ENCODE data around the gene PCNX3. TPM values are rescaled to one million over a fixed set of nuclear protein-coding genes. Genes with fewer than 3 reads are reported as not detected.

Gene PCNX3
- total and polyA plus RNA-seq, 7 donors: 6.5 to 15.5 (median 9.8) TPM

DNA sequence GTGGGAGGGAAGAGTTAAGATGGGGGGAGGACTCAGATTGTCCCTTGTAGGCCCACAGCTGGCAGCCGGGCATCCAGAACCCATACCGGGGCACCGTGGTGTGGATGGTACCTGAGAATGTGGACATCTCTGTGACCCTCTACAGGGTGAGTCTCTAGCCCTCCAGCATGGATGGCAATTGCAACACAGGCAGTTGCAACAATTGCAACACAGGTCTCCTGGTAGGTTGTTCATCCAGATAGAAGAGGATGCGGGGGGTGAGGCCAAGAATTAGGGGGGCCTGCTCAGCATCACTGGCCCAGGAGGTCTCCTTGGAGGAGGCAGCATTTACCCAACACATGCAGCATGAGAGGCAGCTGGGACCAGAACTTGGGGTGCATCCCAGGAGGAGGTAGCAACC lies 36.3 kb upstream of the PCNX3 start:
- 77 to 97% (median 84%) methylated on average over 4 of the region's 4 CpGs for WGBS, 3 donors
- H3K36me3 ChIP-seq (ENCODE audit: insufficient read depth in 1 of 2, low read depth in 1 of 2): peaks cover 6 to 60% of the 10 kb centered on the region in 2 donors

DNA sequence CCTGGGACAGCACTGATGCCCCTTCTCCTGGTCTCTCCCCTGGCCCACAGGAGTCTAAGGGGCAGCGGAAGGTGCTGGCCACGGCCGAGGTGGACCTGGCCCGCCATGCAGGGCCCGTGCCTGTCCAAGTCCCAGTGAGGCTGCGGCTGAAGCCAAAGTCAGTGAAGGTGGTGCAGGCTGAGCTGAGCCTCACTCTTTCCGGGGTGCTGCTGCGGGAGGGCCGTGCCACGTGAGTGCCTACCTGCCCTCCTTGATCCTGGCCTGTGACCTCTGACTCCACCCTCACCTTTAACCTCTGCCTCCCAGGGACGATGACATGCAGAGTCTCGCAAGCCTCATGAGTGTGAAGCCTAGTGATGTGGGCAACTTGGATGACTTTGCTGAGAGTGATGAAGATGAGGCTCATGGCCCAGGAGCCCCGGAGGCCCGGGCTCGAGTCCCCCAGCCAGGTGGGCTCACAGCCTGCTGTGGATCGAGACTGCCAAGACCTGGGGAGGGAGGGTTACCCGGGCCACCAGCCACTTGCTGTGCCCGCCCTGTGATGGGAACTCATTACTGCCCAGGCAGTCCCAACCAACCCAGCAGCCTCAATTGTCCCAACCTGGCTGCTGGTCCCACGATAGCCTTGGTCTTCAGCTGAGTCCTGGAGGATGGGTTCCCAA lies 35.4 kb upstream of the PCNX3 start:
- ATAC-seq: no peak
- no peak for DNase-seq
- Histone ChIP-seq H3K27ac (peak overlapping the region; percentile 76), H3K4me1 (peaks cover 54% of the 10 kb centered on the region), H3K27me3 (ENCODE audit: insufficient read depth in 3 of 3, low read length in 2 of 3) (no peaks in the 10 kb centered on the region), H3K4me3 (no peak overlapping the region), H3K9me3 (no peaks in the 10 kb centered on the region), H3K36me3 (ENCODE audit: insufficient read depth in 1 of 2, low read depth in 1 of 2) (peaks cover 6 to 68% of the 10 kb centered on the region in 2 donors)
- TF ChIP-seq, protein P1, sequence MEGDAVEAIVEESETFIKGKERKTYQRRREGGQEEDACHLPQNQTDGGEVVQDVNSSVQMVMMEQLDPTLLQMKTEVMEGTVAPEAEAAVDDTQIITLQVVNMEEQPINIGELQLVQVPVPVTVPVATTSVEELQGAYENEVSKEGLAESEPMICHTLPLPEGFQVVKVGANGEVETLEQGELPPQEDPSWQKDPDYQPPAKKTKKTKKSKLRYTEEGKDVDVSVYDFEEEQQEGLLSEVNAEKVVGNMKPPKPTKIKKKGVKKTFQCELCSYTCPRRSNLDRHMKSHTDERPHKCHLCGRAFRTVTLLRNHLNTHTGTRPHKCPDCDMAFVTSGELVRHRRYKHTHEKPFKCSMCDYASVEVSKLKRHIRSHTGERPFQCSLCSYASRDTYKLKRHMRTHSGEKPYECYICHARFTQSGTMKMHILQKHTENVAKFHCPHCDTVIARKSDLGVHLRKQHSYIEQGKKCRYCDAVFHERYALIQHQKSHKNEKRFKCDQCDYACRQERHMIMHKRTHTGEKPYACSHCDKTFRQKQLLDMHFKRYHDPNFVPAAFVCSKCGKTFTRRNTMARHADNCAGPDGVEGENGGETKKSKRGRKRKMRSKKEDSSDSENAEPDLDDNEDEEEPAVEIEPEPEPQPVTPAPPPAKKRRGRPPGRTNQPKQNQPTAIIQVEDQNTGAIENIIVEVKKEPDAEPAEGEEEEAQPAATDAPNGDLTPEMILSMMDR (IDR thresholded peaks at IDR 0.05): no peak
- 79 to 91% (median 87%) methylated on average over 19 of the region's 19 CpGs for WGBS, 3 donors
- intact Hi-C loops (cut with DNase I): no loop called here

More for the DNA sequence above, 36.3 kb upstream of the PCNX3 start:
- Histone ChIP-seq H3K27ac (no peak overlapping the region), H3K9me3 (no peaks in the 10 kb centered on the region), H3K4me1 (peaks cover 57% of the 10 kb centered on the region), H3K4me3 (no peak overlapping the region), H3K27me3 (ENCODE audit: insufficient read depth in 3 of 3, low read length in 2 of 3) (no peaks in the 10 kb centered on the region)
- DNase-seq (no peak), ATAC-seq (no peak)
- intact Hi-C loops (cut with DNase I): no loop called here
- TF ChIP-seq, protein P1 (IDR thresholded peaks at IDR 0.05): no peak

DNA sequence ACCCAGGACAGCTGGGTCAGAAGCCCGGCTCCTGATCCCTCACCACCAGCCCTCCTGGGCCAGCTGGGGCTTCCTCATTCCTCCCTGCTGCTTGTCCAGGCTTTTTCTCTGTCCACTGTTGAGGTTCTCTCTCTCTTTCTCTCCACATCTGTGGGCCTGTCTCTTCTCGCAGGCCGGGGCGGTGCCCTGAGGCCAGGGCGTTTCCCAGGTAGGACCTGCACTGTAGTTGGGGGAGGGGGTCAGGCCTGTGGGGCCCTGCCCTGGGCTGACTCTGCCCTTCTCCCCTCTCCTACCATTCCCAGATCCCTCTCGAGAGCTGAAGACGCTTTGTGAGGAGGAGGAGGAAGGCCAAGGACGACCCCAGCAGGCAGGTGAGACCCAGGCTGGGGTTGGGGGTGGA lies 34.8 kb upstream of the PCNX3 start:
- peak overlapping the region; percentile 76 for H3K27ac ChIP-seq

DNA sequence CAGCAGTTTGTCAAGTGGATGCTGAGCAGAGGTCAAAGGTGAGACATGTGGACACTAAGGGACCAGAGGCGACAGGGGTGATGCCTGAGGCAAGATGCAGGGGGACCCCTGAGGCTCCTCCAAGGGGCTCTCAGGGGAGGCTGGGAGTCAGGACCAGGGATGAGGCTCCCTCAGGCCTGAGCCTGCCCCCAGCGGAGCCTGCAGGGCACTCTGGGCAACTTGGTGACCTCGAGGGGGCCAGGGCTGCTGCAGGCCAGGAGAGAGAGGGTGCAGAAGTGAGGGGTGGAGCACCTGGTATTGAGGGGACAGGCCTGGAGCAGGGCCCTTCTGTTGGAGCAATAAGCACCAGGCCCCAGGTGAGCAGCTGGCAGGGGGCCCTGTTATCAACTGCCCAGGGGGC lies 33.6 kb upstream of the PCNX3 start:
- Histone ChIP-seq H3K4me3 (no peak overlapping the region), H3K36me3 (ENCODE audit: insufficient read depth in 1 of 2, low read depth in 1 of 2) (peaks cover 6 to 82% of the 10 kb centered on the region in 2 donors), H3K27ac (peak overlapping the region; percentile 76), H3K9me3 (no peaks in the 10 kb centered on the region), H3K27me3 (ENCODE audit: insufficient read depth in 3 of 3, low read length in 2 of 3) (no peaks in the 10 kb centered on the region), H3K4me1 (peaks cover 66% of the 10 kb centered on the region)
- ATAC-seq (no peak), DNase-seq (no peak)
- TF ChIP-seq, protein P1 (IDR thresholded peaks at IDR 0.05): no peak
- intact Hi-C loops (cut with DNase I): no loop called here
- WGBS, 3 donors: 87 to 95% (median 89%) methylated on average over 3 of the region's 3 CpGs

More for the DNA sequence above, 34.8 kb upstream of the PCNX3 start:
- WGBS, 3 donors: 92 to 100% (median 94%) methylated on average over 6 to 8 of the region's 8 CpGs
- Histone ChIP-seq H3K36me3 (ENCODE audit: insufficient read depth in 1 of 2, low read depth in 1 of 2) (peaks cover 6 to 73% of the 10 kb centered on the region in 2 donors), H3K9me3 (no peaks in the 10 kb centered on the region), H3K27me3 (ENCODE audit: insufficient read depth in 3 of 3, low read length in 2 of 3) (no peaks in the 10 kb centered on the region), H3K4me1 (peaks cover 54% of the 10 kb centered on the region), H3K4me3 (no peak overlapping the region)
- TF ChIP-seq, protein P1 (IDR thresholded peaks at IDR 0.05): no peak
- intact Hi-C loops (cut with DNase I): no loop called here
- ATAC-seq (no peak), DNase-seq (no peak)

DNA sequence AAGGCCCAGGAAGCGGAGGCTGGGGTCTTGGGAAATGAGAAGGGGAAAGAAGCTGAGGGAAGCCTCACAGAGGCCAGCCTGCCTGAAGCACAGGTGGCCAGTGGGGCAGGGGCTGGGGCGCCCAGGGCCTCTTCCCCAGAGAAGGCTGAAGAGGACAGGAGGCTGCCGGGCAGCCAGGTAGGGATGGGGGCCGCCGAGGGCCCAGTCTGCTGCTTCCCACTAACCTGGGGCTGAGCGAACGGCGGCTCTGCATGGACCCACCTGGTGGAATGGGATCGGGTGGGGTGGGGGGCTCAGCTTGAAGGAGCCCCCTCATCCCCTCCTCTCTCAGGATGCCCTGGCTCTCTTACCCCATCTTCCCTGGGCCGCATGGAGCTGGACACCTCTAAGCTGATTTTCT lies 32.0 kb upstream of the PCNX3 start:
- WGBS, 3 donors: 74 to 92% (median 88%) methylated on average over 4 to 10 of the region's 10 CpGs
- intact Hi-C loops (cut with DNase I): no loop called here
- DNase-seq (no peak), ATAC-seq (no peak)
- peak overlapping the region; percentile 58 for H3K27ac ChIP-seq
- peaks cover 71% of the 10 kb centered on the region for H3K4me1 ChIP-seq
- no peaks in the 10 kb centered on the region for H3K27me3 ChIP-seq (ENCODE audit: insufficient read depth in 3 of 3, low read length in 2 of 3)
- no peaks in the 10 kb centered on the region for H3K9me3 ChIP-seq
- H3K4me3 ChIP-seq: no peak overlapping the region
- TF ChIP-seq, protein P1 (IDR thresholded peaks at IDR 0.05): no peak
- peaks cover 6 to 82% of the 10 kb centered on the region in 2 donors for H3K36me3 ChIP-seq (ENCODE audit: insufficient read depth in 1 of 2, low read depth in 1 of 2)

All from psoas muscle (tissue), 8 donors.